SJCRH30 (cell line): ENCODE measurements around the gene CIRBP. TPM values are rescaled to one million over a fixed set of nuclear protein-coding genes. Genes with fewer than 3 reads are reported as not detected.
"Not testable (repeated sequence)": the region's sequence is repeated elsewhere in the genome, so short reads cannot be mapped to it uniquely, and the experiment has no call there.

ENCODE experiments used
- DNase-seq, 2 experiments: peaks; one replicate each; pipeline ENCODE4 v3.0.0-alpha.2; 2015 to 2020
- H3K27ac ChIP-seq: fragments of 250-450 bp; sonication (Bioruptor Pico); 2 replicates; pipeline ENCODE4 v1.5.1; 2020; ENCODE audit warnings: mild to moderate bottlenecking, moderate library complexity
- H3K27me3 ChIP-seq: fragments of 250-450 bp; sonication (Bioruptor Pico); 2 replicates; pipeline ENCODE4 v1.5.1; 2020; ENCODE audit warnings: mild to moderate bottlenecking, moderate library complexity
- H3K36me3 ChIP-seq: fragments of 250-450 bp; sonication (Bioruptor Pico); 2 replicates; pipeline ENCODE4 v1.5.1; 2020; ENCODE audit warnings: mild to moderate bottlenecking, moderate library complexity
- H3K4me1 ChIP-seq: fragments of 250-450 bp; sonication (Bioruptor Pico); 2 replicates; pipeline ENCODE4 v1.5.1; 2020; ENCODE audit warnings: mild to moderate bottlenecking, moderate library complexity
- H3K4me3 ChIP-seq: fragments of 250-450 bp; sonication (Bioruptor Pico); 2 replicates; pipeline ENCODE4 v1.5.1; 2020; ENCODE audit warnings: mild to moderate bottlenecking, moderate library complexity
- H3K9me3 ChIP-seq: fragments of 250-450 bp; sonication (Bioruptor Pico); replicated peaks from 2 replicates; pipeline ENCODE4 v1.5.1; 2020; ENCODE audit warnings: mild to moderate bottlenecking, moderate library complexity
- total RNA-seq: library from RNA; depleted of rRNA; stranded (reverse); fragments of >200 nt; shearing (Covaris generic); gene quantifications from 2 replicates; pipeline ENCODE4 v1.2.3, GENCODE V29; 2014

CIRBP gene
- total RNA-seq, 1 experiment from 2014 or later, result 181 TPM

- DNase-seq, result no peak
- no peak overlapping the region for H3K4me3 ChIP-seq
- no peak overlapping the region for H3K27ac ChIP-seq
- H3K36me3 ChIP-seq, result peaks cover 3% of the 10 kb centered on the region; the same call in 1 of the 2 replicates
- H3K4me1 ChIP-seq, result peaks cover 9% of the 10 kb centered on the region; the same call in 1 of the 2 replicates
- H3K27me3 ChIP-seq, result no peaks in the 10 kb centered on the region
- no peaks in the 10 kb centered on the region for H3K9me3 ChIP-seq
Observed at GRCh38 chr19:1245494-1246264, 23.5 kb upstream of the CIRBP start.

GRCh38 chr19:1246265-1247087, 22.7 kb upstream of the CIRBP start:
- H3K4me1 ChIP-seq, H3K9me3 ChIP-seq, H3K4me3 ChIP-seq, H3K27me3 ChIP-seq, DNase-seq, H3K27ac ChIP-seq: not testable (repeated sequence)
- H3K36me3 ChIP-seq, result peaks cover 11% of the 10 kb centered on the region; the same call in 1 of the 2 replicates

GRCh38 chr19:1247748-1248138, 21.4 kb upstream of the CIRBP start:
- Histone ChIP-seq H3K36me3 (peaks cover 15% of the 10 kb centered on the region; the same call in 1 of the 2 replicates), H3K27ac (peak overlapping the region; percentile 86), H3K4me3 (peak overlapping the region; percentile 78), H3K27me3 (no peaks in the 10 kb centered on the region), H3K4me1 (peaks cover 12% of the 10 kb centered on the region), H3K9me3 (no peaks in the 10 kb centered on the region)
- DNase-seq, result no peak

- DNase-seq, result peak; percentile 78 to 85
- Histone ChIP-seq H3K27me3 (no peaks in the 10 kb centered on the region), H3K4me3 (peak within 1 kb of the TSS; percentile 78), H3K9me3 (no peaks in the 10 kb centered on the region), H3K27ac (peak within 1 kb of the TSS; percentile 91), H3K4me1 (peaks cover 13% of the 10 kb centered on the region), H3K36me3 (peaks cover 15% of the 10 kb centered on the region; the same call in 1 of the 2 replicates)
Observed at GRCh38 chr19:1248139-1248785, 20.9 kb upstream of the CIRBP start, which contains the start of gene MIDN. MIDN (plus strand) TSS chr19:1248583; CDS start chr19:1250297, 1,714 bp downstream.

GRCh38 chr19:1248786-1249297, 20.3 kb upstream of the CIRBP start:
- peak in 1 of 2 experiments; percentile 87 for DNase-seq
- Histone ChIP-seq H3K27me3 (no peaks in the 10 kb centered on the region), H3K27ac (peak overlapping the region; percentile 91), H3K9me3 (no peaks in the 10 kb centered on the region), H3K4me3 (peak overlapping the region; percentile 78), H3K36me3 (peaks cover 19% of the 10 kb centered on the region), H3K4me1 (peaks cover 18% of the 10 kb centered on the region)

- DNase-seq, result peak; percentile 89 to 95
- peak overlapping the region; percentile 78 for H3K4me3 ChIP-seq
- peaks cover 19% of the 10 kb centered on the region for H3K4me1 ChIP-seq
Observed at GRCh38 chr19:1249298-1249989, 19.7 kb upstream of the CIRBP start.

GRCh38 chr19:1249990-1250436, 19.1 kb upstream of the CIRBP start:
- Histone ChIP-seq H3K27me3 (no peaks in the 10 kb centered on the region), H3K36me3 (peaks cover 30% of the 10 kb centered on the region), H3K9me3 (no peaks in the 10 kb centered on the region), H3K4me1 (peaks cover 16% of the 10 kb centered on the region), H3K27ac (peak overlapping the region; percentile 46), H3K4me3 (peak overlapping the region; percentile 78)
- no peak for DNase-seq

More at GRCh38 chr19:1249298-1249989, 19.7 kb upstream of the CIRBP start:
- Histone ChIP-seq H3K27me3 (no peaks in the 10 kb centered on the region), H3K36me3 (peaks cover 24% of the 10 kb centered on the region), H3K27ac (peak overlapping the region; percentile 91), H3K9me3 (no peaks in the 10 kb centered on the region)

GRCh38 chr19:1250437-1251260, 18.5 kb upstream of the CIRBP start:
- peaks cover 36% of the 10 kb centered on the region for H3K36me3 ChIP-seq
- H3K27ac ChIP-seq, result peak overlapping the region; percentile 35; the same call in 1 of the 2 replicates
- DNase-seq, result peak; percentile 61 to 65
- no peaks in the 10 kb centered on the region for H3K9me3 ChIP-seq
- H3K4me1 ChIP-seq, result peaks cover 16% of the 10 kb centered on the region
- no peaks in the 10 kb centered on the region for H3K27me3 ChIP-seq
- peak overlapping the region; percentile 78 for H3K4me3 ChIP-seq

- H3K4me3 ChIP-seq, result peak overlapping the region; percentile 78
- peaks cover 41% of the 10 kb centered on the region for H3K36me3 ChIP-seq
- H3K27ac ChIP-seq, result peak overlapping the region; percentile 35; the same call in 1 of the 2 replicates
- no peaks in the 10 kb centered on the region for H3K9me3 ChIP-seq
- H3K27me3 ChIP-seq, result no peaks in the 10 kb centered on the region
- peaks cover 16% of the 10 kb centered on the region for H3K4me1 ChIP-seq
- peak; percentile 70 to 74 for DNase-seq
Observed at GRCh38 chr19:1251330-1252220, 17.6 kb upstream of the CIRBP start.

- H3K9me3 ChIP-seq, result no peaks in the 10 kb centered on the region
- H3K27ac ChIP-seq, result peak overlapping the region; percentile 58; the same call in 1 of the 2 replicates
- H3K27me3 ChIP-seq, result no peaks in the 10 kb centered on the region
- H3K4me1 ChIP-seq, result peaks cover 16% of the 10 kb centered on the region
- peak overlapping the region; percentile 78 for H3K4me3 ChIP-seq
- peak; percentile 55 to 63 for DNase-seq
- H3K36me3 ChIP-seq, result peaks cover 44% of the 10 kb centered on the region
Observed at GRCh38 chr19:1252221-1252820, 16.8 kb upstream of the CIRBP start.

GRCh38 chr19:1252821-1253513, 16.2 kb upstream of the CIRBP start:
- peaks cover 44% of the 10 kb centered on the region for H3K36me3 ChIP-seq
- DNase-seq, result peak; percentile 80 to 84
- peak overlapping the region; percentile 58; the same call in 1 of the 2 replicates for H3K27ac ChIP-seq
- H3K27me3 ChIP-seq, result no peaks in the 10 kb centered on the region
- peak overlapping the region; percentile 78 for H3K4me3 ChIP-seq
- peaks cover 16% of the 10 kb centered on the region for H3K4me1 ChIP-seq
- no peaks in the 10 kb centered on the region for H3K9me3 ChIP-seq
